NCI-H69 (cell line): ENCODE data around the gene TNRC18.
"Not testable (repeated sequence)": the region's sequence is repeated elsewhere in the genome, so short reads cannot be mapped to it uniquely, and the experiment has no call there.

Source experiments
- DNase-seq: peaks from one replicate; lab custom pipeline; 2025; lab: John Stamatoyannopoulos, UW

The TNRC18 gene

GRCh38 chr7:5349437-5350173, 74.0 kb downstream of the TNRC18 start:
- no peak for DNase-seq

DNA sequence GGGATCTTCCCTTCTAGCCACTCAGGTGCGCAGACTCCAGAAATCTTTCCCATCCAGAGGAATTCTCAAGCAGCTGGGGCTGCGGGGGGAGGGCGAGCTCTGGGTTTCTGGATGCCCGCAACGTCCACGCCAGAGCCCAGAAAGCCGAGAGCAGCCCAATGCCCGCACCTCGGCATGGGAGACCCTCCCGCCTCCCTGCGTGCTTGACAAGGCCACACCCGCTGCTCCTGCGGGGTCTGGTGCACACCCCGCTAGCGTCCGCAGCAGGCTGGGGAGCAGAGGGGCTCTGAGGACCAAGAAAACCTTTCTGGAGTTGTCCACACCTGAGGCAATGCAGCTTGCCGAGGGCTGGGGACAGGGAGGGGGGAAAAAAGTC, 74.6 kb downstream of the TNRC18 start:
- no peak for DNase-seq

DNA sequence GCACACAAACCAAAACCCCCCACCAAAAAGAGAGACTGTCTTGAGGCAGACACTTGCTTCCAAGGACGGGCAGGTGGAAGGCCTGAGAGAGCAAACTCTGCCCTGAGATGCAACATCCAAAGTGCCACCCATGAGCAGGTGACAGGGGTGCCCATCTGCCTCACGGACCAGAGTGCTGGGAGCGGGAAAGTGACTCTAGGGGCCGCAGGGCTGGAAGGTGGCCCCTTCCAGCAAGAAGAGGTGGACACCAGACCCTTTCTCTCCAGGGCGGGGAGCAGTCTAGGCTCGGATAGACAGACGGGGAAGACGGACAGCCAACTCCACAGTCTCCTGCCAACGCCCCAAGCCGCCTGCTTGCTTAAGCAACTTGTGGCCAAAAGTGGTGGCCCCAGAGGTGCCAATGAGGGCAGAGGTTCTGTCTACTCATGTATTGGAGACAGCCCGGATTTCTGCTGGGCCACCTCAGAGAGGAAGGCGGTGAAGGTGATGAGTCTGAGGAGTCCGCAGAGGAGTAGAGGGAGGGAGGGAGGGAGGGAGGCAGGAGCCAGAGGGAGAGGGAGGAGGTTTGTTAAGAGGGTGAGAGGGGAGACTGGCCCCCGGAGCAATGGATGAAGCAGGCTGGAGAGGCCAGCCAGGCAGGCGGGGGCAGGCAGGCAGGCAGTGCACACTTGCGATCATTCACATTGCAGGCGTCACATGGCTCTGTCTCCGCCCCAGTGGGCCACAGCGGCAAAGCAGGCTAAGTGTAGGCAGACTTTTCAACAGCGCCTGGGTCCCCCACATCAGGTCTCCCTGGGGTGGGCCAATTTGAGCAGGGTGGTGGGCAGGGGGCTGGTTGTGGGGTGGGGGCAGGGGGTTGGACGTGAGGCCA, 75.3 kb downstream of the TNRC18 start:
- DNase-seq = no peak

- DNase-seq = no peak
These were observed 78.0 kb downstream of the TNRC18 start for GRCh38 chr7:5345671-5346070.

DNA sequence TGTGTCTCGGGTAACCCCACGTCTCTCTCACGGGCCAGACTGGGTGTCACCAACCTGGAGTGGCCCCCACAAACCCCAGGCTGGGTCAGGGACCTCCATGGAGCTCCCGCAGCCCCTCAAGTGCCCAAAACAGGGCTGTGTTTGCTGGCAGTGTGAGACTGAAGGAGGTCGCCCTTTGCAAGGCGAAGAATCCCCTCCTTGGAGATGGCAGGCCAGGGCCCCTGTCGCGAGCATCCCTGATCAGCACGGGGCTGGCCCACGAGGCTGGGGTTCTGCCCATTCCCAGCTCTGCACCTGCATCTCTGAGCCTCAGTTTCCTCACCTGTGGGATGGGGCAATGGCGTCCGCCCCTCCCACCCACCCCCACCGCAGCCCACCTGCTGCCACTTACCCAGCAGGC, 78.5 kb downstream of the TNRC18 start:
- DNase-seq = no peak

DNA sequence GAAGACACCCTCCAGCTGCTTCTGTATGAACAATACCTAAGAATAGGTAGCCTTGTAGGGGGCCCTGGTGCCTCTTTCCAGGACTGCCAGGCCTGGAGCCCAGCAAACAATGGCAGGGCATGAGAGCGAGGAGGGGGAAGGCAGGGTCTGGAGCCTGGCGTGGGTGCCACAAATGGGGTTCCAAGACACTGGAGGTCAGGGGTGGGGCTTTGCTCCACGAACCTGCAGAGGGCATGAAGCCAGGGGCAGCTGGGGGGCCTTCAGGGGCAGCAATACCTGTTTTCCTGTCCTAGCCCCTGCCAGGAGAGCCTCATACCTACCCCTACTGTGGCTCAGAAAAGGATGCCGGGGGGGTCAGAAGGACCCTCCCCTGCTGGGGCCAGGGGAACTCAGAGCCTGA, 79.3 kb downstream of the TNRC18 start:
- DNase-seq = no peak

- DNase-seq = no peak
These were observed 79.8 kb downstream of the TNRC18 start for GRCh38 chr7:5343884-5344283.

DNA sequence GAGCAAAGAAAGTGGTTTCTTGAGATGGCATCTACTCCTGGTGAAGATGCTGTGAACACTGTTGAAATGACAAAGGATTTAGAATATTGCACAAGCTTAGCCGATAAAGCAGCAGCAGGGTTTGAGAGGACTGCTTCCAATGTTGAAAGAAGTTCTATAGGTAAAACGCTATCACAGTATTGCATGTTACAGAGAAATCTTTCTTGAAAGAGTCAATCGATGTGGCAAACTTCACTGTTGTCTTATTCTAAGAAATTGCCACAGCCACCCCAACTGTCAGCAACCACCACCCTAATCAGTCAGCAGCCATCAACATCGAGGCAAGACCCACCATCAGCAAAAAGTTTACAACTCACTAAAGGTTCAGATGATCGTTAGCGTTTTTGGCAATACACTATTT, 81.0 kb downstream of the TNRC18 start:
- no peak for DNase-seq

DNA sequence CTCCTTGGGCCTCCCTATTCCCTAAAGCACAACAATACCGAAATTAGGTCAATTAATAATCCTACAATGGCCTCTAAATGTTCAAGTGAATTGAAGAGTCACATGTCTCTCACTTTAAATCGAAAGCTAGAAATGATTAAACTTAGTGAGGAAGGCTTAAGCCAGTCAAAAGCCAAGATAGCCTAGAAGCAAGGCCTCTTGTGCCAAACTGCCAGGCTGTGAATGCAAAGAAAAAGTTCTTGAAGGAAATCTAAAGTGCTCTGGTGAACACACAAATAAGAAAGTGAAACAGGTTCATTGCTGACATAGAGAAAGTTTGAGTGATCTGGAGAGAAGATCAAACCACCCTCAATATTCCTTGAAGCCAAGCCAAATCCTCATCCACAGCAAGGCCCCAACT, 83.7 kb downstream of the TNRC18 start:
- no peak for DNase-seq

- no peak for DNase-seq
These were observed 86.6 kb downstream of the TNRC18 start for GRCh38 chr7:5337047-5337446.

- DNase-seq = no peak
These were observed 89.0 kb downstream of the TNRC18 start for GRCh38 chr7:5334671-5335070.

DNA sequence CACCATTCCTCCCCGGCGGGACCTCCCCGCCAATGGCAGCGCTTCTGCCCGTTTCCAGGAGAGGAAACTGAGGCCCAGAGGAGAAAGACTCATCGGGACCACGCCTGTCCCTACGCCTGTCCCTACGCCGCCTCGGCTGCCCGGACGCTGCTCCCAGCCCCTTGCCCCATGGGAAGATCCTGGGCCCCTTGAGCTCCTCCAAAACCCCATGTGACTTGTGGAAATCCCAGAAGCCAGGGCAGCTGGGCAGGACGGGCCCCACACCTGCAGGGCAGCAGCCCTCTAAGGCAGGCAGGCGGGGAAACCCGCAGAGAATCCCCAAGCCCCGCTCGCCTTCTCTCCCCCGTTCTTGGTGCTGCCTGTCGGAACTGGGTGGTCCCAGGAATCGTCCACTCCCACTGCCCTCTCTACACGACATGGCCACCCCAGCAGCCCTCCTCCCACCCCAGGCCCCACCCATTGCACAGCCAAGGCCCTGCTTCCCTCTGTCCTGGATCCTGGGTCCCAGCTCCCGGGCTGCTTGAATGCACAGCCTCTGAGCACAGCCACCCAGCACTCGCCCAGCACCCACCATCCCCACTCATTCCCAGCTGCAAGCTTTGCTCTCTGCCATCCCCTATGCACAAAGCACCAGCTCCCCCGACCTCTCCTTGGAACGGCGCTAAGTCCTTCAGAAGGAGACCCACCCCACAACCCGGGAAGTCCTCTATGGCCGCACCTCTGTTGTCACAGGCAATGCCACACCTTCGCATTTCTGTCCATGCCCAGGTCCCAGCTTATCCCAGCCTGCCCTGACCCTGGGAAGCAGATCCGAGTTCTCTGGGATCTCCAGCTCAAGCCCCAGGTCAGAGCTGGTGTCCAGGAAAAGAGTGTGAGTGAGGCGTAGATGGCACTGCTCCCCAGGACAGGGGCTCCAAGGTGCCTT, 90.3 kb downstream of the TNRC18 start:
- DNase-seq = no peak

DNA sequence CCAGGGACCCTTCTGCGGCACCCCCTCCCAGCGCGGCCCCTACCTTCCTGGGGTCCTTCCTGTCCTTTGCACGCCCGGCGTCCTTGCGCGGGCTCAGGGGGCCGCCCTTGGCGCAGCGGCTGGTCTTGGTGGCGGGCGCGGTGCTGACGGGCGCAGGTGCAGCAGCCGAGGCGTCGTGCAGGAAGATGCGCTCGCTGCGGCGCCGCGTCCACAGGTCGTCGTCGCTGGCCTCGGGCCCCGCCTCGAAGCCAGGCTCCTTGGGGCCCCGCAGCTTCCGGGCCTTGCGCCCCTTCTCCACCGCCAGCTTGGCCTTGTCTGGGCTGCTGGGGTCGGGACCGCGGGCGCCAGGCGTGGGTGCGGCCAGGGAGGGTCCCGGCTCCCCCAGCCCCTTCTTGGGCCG, 91.1 kb downstream of the TNRC18 start:
- DNase-seq = no peak

DNA sequence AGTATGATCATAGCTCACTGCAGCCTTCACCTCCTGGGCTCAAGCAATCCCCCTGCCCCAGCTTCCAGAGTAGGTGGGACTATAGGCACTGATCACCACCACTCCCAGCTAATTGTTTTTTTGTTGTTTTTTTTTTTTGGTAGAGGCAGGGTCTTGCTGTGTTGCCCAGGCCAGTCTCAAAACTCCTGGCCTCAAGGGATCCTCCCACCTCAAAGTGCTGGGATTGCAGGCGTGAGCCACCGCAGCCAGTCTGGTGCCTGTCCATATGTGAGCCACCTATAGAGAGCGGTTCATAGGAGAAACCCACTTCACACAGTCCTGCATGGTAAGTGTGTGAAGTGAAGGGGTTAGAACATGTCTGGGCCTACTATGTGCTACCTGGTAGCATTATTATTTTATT, 93.3 kb downstream of the TNRC18 start:
- no peak for DNase-seq

DNA sequence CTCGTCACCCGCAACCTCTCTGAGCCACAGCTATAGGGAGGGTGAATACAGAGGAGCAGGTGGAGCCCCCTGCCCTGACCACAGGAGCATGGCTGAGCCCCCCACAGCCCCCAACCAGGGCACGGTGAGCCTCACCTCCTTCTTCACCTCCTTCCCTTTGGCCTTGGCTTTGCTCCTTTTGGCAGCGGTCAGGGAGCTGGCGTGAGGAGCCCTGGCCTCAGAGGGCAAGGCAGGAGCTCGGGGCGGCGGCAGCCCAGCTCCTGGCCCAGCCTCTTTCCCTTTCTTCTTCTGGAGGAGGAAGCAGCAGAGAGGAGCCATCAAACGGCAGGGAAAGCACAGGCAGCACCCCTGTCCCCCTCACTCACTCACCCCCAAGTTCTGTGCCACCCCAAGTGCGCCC, 98.7 kb downstream of the TNRC18 start:
- no peak for DNase-seq

DNA sequence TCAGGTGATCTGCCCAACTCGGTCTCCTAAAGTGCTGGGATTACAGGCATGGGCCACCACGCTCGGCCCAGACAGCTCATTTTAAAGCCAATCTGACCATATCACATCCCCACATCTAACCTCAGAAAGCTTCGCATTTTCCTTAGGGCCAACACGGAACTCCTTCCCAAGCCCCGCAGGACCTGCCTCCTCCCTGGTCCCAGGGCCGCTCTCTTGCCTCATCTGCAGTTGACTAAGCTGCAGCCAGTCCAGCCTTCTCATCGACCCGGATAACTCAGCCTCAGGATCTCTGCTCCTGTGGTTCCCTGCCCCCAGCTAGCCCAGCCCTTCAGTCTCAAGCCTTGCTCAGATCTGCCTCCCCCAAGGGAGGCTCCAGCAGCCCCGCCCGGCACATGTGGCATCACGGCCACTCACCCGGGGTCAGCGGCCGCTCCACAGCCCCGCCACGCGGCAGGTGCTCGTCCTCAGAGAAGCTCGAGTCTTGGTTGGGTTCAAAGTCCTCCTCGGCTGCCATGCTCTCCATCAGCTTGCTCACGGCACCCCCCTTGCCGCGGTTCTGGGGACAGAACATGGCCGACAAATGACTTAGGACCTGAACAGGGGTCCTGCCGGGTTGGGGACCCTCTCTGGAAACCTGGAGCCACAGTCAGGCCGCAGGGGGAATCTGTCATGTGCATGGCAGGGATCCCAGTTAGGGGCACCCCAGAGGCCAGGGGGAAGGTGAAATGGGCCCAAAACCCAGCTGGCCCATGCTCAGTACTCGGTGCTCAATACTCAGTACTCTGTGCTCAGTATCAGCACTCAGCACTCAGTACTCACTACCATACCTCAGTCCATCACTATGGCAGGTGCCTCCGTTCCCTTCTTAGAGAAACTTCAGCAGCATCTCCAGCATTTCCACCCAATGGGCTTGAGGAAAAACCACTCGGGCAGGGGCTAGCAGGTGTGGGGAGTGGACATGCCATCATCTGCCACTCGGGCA, 99.5 kb downstream of the TNRC18 start:
- not testable (repeated sequence) for DNase-seq

DNA sequence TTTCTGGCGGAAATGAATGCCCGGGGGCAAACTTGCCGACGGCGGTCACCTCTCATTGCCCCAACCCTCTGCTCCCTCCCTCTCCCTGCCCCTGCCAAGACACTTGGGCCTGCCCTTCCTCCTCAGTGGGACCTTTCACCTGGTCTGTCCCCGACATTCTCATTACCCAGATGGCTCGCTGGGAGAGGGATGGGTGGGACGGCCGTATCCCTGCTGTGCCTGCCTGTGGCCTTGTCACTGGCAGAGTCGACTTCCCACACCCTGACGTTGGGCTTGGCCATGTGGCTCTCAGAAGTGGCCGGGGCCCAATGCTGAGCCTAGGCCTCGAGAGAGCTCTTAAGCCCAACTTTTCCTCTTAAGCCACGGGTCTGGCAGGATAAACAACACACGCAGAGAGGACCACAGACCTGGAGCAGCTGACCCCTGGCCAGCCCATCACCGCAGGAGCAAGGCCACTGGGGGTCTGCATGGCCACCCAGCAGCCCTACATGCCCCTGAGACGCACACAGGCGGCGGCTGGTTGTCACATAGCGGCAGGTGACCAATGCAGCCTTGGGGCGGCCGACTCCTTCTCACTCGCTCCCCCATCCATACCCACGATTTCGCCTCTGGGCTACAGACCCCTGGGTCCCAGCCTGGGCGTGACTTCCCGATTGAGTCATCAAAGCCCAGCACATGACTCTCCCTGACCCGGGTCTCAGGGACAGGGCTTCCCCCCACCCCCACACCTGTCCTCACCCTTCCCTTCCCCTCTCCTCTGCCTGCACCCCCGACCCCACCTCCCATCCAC, 100.8 kb downstream of the TNRC18 start:
- no peak for DNase-seq

- DNase-seq = no peak
These were observed 102.7 kb downstream of the TNRC18 start for GRCh38 chr7:5320802-5321396.

- no peak for DNase-seq
These were observed 103.2 kb downstream of the TNRC18 start for GRCh38 chr7:5320391-5320790.

DNA sequence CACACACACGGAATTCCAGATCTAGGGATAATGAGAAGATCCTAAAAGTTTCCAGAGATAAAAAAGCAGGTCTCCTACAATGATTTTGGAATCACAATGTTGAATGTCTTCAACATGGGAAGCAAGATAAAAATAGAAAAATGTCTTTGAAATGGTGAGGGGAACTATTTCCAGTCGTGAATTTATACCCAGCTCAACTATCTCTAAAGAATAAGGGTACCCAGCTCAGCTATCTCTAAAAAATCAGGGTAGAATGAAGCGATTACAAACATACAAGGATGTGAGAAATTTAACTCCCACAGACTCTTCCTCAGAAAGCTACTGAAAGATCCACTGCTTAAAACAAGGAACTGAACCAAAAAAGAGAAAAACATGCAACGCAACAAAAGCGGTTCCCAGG, 105.0 kb downstream of the TNRC18 start:
- not testable (repeated sequence) for DNase-seq
